GM19397 (cell line): ENCODE results near the gene GRB14.
"Not testable (repeated sequence)": the region's sequence is repeated elsewhere in the genome, so short reads cannot be mapped to it uniquely, and the experiment has no call there.

ENCODE experiments used
- ATAC-seq: cut with Tn5 transposase; IDR thresholded peaks from one replicate; pipeline ENCODE4 v1.9.1; 2021; ENCODE audit warnings: mild to moderate bottlenecking, moderate library complexity; ENCODE audit not compliant: unreplicated experiment

The GRB14 gene

DNA sequence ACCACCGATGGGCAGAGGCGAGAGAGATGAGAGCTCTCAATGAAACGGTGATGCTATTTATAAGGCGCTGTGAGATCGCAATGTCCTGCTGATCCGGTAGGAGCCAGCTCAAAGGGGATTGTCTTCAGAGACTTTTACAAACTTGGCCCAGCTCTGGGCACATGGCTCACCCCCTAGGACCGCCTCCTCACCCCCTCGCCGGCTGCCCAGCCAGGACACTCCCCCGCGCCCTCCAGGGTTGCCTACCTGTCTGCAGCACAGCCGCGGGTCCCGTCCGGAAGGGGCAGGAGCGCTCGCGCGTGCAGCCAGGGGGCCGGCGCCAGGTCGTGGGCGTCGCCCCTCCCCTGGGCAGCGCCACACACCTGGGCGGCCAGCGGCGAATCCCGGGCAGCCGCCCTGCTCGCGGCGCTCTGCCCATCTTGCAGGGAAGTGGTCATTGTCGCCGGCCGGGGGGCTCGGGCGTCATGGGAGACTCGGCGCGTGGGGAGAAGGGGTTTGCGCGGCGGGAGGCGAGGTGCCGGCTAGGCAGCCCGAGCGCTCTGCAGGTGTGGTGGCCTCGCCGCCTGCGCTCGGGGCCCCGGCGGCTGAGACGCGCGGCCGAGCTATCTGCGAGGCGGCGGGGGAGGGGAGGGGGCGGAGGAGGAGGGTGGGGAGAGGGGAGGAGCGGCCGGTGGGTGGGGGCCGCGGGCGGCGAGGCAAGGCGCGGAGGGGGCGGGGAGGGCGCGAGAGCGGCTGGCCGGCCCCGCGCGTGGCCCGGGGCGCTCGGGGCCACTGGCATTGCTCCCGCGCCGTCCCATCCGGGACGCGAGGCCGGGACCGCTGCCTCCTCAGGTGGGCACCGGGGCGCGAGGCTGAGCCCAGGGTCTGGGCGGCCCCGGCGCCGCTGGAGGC, at the start of gene GRB14:
Gene GRB14, minus strand, starts transcription at position 610 of the 891 bp plus-strand sequence. Its CDS starts 173 bp downstream, at position 437.
- ATAC-seq, result no peak

DNA sequence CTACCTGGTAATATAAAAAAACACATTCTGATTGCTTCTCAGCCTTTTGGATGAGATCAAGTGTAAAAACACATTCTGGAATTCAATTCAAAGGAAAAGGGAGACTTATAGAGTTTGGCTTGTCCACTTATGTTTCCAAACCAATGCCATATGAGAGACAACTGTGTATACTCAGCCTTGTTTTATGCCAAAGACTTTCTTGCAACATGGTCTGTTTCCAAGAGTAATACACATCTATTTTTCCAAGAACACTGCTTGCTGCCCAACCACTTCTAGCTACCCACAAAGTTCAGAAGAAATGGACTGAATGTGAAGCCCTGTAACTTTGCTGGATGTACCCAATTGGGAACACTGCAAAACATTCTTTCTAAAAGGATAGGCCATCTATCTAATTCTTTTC, 48.0 kb upstream of the GRB14 start:
- ATAC-seq, result no peak

- ATAC-seq, result no peak
Measured at GRCh38 chr2:164667566-164667965, 46.3 kb upstream of the GRB14 start.

- no peak for ATAC-seq
Measured at GRCh38 chr2:164664070-164664469, 42.8 kb upstream of the GRB14 start.

- no peak for ATAC-seq
Measured at GRCh38 chr2:164662868-164663631, 41.8 kb upstream of the GRB14 start.

- no peak for ATAC-seq
Measured at GRCh38 chr2:164662066-164662465, 40.8 kb upstream of the GRB14 start.

DNA sequence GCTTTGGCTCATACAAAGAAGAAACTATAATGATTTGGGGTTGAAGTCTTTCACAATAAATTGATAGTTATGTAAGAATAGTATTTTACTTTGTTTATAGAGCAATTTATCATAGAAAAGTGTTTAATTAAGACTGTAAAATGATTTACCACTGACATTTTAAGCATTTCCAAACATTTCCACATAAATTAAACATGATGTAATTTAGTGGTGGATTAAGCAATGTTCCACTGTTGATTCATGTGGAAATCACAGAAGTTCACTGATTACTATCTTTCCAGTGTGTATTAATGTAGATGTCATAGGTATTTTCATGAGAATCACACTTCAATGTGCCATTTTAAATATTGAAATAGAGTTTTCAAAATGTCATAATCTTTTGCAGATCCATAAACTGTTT, 40.1 kb upstream of the GRB14 start:
- ATAC-seq, result no peak

- ATAC-seq, result no peak
Measured at GRCh38 chr2:164657129-164657528, 35.8 kb upstream of the GRB14 start.

DNA sequence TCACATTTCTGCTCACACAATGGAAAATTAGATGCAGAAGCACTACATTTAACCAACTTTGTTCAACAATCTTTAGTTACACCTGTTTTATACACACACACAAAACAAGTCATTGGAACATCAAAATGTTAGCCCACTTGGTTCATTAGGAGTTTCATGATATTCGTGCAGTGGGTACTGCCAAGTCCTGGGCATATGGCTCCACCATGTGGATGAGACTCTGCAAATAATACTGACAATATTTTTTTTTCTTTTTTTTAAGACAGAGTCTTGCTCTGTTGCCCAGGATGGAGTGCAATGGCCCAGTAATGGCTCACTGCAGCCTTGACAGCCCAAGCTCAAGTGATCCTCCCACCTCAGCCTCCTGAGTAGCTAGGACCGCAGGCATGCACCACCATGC, 34.5 kb upstream of the GRB14 start:
- no peak for ATAC-seq

GRCh38 chr2:164655336-164655735, 34.1 kb upstream of the GRB14 start:
- no peak for ATAC-seq

- no peak for ATAC-seq
Measured at GRCh38 chr2:164651361-164651760, 30.1 kb upstream of the GRB14 start.

- ATAC-seq, result no peak
Measured at GRCh38 chr2:164644036-164644700, 22.9 kb upstream of the GRB14 start.

GRCh38 chr2:164642946-164643555, 21.8 kb upstream of the GRB14 start:
- ATAC-seq, result no peak

DNA sequence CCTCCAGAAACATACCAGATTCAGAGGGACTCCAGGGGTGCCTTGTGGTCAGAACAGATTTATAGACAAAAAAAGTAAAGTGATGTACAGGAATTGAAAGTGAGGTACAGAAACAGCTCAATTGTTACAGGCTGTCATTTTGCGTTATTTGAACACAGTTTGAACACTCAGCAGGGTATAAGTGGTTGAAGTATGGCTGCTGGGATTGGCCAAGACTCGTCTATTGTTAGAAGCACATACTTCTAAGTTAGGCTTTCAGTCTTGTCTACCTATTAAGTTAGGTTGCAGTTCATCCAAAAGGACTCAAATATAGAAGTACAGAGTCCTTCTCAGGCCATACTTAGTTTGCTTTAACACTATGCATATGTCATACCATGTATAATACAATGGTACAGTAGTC, 21.0 kb upstream of the GRB14 start:
- ATAC-seq, result no peak

DNA sequence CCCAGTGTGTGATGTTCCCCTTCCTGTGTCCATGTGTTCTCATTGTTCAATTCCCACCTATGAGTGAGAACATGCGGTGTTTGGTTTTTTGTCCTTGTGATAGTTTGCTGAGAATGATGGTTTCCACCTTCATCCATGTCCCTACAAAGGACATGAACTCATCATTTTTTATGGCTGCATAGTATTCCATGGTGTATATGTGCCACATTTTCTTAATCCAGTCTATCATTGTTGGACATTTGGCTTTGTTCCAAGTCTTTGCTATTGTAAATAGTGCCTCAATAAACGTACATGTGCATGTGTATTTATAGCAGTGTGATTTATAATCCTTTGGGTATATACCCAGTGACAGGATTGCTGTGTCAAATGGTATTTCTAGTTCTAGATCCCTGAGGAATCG, 7.0 kb upstream of the GRB14 start:
- ATAC-seq, result not testable (repeated sequence)

- no peak for ATAC-seq
Measured at GRCh38 chr2:164625378-164625971, 4.2 kb upstream of the GRB14 start.

- ATAC-seq, result no peak
Measured at GRCh38 chr2:164624316-164624715, 3.0 kb upstream of the GRB14 start.

GRCh38 chr2:164622338-164623106, 1.2 kb upstream of the GRB14 start:
- ATAC-seq, result no peak

- no peak for ATAC-seq
Measured at GRCh38 chr2:164621764-164622105, 453 bp upstream of the GRB14 start.

DNA sequence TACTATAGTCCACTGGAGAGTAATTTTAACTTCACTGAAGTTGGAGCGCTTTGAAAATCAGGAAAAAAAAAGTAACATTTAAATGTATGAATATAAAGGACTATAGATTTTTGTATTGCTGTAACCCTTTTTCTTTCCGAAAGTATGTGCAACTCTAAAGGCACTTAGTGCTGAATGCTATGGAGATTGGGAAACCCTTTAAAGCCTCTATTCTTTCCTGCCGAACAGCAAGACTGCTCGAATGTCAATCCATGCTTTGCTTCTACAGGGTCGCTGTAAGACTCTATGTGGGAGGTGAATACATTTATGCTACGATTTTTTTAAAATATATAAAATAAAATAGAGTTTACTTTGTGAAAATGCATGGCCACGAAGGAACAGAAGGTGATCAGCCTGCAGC, 825 bp downstream of the GRB14 start:
- no peak for ATAC-seq
